SK-N-MC (cell line): ENCODE measurements around the gene POLR1A.

Experiments used
- DNase-seq: peaks from one replicate; pipeline ENCODE4 v3.0.0-alpha.2; 2011; ENCODE audit warnings: low read depth, low spot score
- H3K27ac ChIP-seq: fragments of 200-600 bp; sonication (generic); 2 replicates; pipeline ENCODE4 v1.5.1; 2016; ENCODE audit warnings: mixed run types
- H3K36me3 ChIP-seq: fragments of 200-600 bp; sonication (generic); 2 replicates; pipeline ENCODE4 v1.6.1; 2017; ENCODE audit warnings: antibody characterized with exemption, low read length, mixed read lengths; ENCODE audit not compliant: insufficient read depth
- H3K4me3 ChIP-seq: fragments of 200-600 bp; sonication (generic); 2 replicates; pipeline ENCODE4 v1.5.1; 2016
- H3K9ac ChIP-seq: fragments of 200-600 bp; sonication (generic); 2 replicates; pipeline ENCODE4 v1.8.0; 2017; ENCODE audit warnings: mixed run types, mixed read lengths; ENCODE audit not compliant: insufficient read length
- H3K9me3 ChIP-seq: fragments of 200-600 bp; sonication (generic); 2 replicates; pipeline ENCODE4 v1.6.1; 2017; ENCODE audit warnings: low read depth, mild to moderate bottlenecking, antibody characterized with exemption, low read length, moderate library complexity, mixed read lengths
- EZH2 ChIP-seq: fragments of 200-600 bp; sonication (generic); IDR thresholded peaks from one replicate; pipeline ENCODE4 v1.6.1; 2017; ENCODE audit warnings: antibody characterized with exemption
- FOXP2 ChIP-seq: optimal IDR thresholded peaks from 2 replicates; pipeline ENCODE3; 2011; ENCODE audit warnings: mild to moderate bottlenecking, moderate library complexity; ENCODE audit not compliant: insufficient read depth; ENCODE audit errors: extremely low read length, control extremely low read depth
- POLR2AphosphoS5 ChIP-seq: IDR thresholded peaks from 2 replicates; pipeline ENCODE4 v1.6.1; 2012; ENCODE audit warnings: mild to moderate bottlenecking, low read depth, low read length, borderline replicate concordance

Gene POLR1A

DNA sequence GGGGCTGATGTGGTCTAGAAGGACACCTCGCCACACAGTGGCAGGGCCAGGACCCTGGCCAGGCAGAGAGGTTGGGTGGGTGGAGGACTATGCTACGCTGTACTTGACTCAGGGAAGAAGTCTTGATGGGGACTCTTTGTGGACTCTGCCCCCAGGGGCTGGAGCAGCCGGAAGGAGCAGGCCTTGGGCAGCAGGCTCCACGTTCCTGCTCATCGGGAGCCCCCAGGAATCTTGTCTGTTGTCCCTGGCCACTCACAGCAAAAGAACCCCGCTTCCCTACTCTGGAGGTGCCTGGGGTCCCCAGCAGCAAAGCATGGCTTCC is 79.0 kb downstream of the POLR1A start:
- no peak for DNase-seq
- Histone ChIP-seq H3K4me3 (no peak overlapping the region), H3K9ac (no peak overlapping the region), H3K36me3 (peaks cover 68% of the 10 kb centered on the region; the same call in 1 of the 2 replicates), H3K27ac (no peak overlapping the region), H3K9me3 (no peaks in the 10 kb centered on the region)
- TF ChIP-seq POLR2AphosphoS5 (no peak), EZH2 (no peak), FOXP2 (no peak)

DNA sequence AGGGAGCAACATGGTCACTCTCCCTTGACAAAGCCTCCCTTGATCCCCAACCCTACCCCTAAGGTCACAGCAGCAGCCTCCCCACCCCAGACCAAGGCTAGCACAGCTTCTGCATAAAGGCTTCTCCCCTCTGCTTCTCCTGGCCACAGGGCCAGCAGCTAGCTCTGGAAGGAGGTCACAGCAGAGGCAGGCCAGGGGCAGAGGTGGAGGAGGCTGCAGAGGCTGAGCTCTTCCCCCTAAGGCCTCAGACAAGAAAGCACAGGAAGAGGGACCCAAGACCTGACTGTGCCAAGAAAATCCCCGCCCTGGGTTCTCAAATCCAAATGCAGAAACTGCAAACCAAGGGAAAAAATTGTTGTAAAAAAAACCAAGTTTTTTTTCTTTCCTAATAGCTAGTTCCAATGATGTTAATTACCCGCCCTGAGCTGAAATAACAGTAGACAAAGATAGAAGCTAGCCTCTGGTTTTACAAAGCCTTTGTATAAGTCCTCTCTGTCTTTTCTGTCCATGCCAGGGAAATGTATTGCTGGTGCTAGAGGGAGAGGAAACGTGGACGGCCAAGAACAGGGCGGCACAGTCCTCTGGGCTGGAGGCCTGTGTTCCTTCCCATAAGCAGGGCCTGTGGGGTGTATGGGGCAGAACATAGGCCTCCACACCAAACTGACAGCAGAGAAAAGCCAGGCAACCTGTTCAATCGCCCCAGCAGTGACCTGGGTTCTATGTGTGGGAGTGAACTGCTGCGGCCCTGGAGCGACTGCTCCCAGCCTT is 79.5 kb downstream of the POLR1A start:
- Histone ChIP-seq H3K36me3 (peaks cover 62% of the 10 kb centered on the region; the same call in 1 of the 2 replicates), H3K9me3 (no peaks in the 10 kb centered on the region), H3K27ac (no peak overlapping the region), H3K9ac (no peak overlapping the region), H3K4me3 (no peak overlapping the region)
- TF ChIP-seq EZH2 (no peak), FOXP2 (no peak), POLR2AphosphoS5 (no peak)
- no peak for DNase-seq

DNA sequence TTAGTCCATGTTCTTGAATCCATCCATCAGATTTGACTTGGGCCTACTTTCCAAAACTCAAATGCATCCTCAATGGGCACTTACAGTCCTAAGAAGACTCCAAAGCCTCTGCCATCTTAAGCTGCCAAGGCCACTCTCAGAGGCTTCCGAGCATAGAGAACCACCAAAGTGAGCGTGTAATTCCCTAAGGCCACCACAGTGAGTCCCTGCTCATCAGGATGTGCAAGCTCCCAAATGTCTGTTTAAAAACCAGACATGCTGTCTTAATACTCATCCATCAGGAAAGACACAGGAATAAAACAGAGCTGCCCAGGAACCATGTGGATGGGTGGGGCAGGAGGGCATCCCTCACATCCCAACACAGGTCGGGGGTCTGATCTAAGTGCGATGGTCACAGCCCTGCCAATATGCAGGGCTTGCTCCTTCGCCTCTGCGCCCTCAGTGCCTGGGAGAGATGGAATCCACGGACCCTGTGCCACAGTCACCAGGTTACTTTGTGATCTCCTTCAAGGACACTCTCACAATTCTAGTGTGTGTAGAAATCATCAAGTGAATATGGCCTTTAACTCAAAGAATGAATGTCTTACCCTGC is 80.4 kb downstream of the POLR1A start:
- DNase-seq = no peak
- Histone ChIP-seq H3K36me3 (peaks cover 54% of the 10 kb centered on the region; the same call in 1 of the 2 replicates), H3K9ac (no peak overlapping the region), H3K27ac (no peak overlapping the region), H3K4me3 (no peak overlapping the region), H3K9me3 (no peaks in the 10 kb centered on the region)
- no peak for TF ChIP-seq FOXP2
- no peak for TF ChIP-seq EZH2
- TF ChIP-seq POLR2AphosphoS5 = no peak

DNA sequence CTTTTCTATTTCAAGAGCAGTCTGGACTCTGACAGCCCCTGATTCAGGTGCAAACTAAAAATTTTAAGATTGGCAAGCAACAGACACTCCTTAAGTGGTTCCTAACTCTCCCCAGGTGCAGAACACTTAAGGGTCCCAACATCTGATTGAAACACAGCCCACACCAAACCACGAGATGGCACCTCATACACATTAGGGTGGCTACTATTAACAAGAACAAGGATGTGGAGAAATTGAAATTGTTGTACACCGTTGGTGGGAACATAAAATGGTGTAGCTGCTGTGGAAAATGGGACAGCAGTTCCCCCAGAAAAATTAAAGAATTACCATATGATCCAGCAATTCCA is 82.3 kb downstream of the POLR1A start:
- no peak overlapping the region for H3K4me3 ChIP-seq
- H3K27ac ChIP-seq = no peak overlapping the region
- H3K9ac ChIP-seq = no peak overlapping the region
- DNase-seq = no peak
- peaks cover 36% of the 10 kb centered on the region; the same call in 1 of the 2 replicates for H3K36me3 ChIP-seq
- no peak for TF ChIP-seq POLR2AphosphoS5
- TF ChIP-seq EZH2 = no peak
- no peak for TF ChIP-seq FOXP2
- no peaks in the 10 kb centered on the region for H3K9me3 ChIP-seq

DNA sequence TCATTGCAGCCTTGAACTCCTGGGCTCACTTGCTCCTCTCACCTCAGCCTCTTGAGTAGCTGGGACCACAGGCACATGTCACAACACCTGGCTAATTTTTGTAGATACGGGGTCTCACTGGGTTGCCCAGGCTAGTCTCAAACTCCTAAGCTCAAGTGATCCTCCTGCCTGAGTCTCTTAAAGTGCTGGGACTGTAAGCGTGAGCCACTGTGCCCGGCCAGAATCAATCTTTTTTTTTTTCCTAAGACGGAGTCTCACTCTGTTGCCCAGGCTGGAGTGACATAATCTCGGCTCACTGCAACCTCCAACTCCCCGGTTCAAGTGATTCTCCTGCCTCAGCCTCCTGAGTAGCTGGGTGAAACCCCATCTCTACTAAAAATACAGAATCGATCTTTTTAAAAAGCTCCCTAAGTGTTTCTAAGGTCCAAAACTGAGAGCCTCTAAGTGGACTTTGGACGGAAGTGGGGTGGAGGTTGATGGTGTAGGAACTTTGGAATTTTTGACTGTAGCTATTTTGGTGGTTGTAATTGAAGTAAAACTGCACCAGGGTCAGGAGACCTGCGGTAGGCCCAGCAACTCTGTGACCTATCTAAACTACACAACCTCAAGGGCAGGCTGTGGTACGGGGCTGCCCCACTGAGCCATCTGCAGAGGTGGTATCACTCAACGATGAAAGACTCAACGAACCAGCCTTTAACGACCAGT is 82.9 kb downstream of the POLR1A start:
- TF ChIP-seq EZH2 (no peak), FOXP2 (no peak), POLR2AphosphoS5 (no peak)
- no peaks in the 10 kb centered on the region for H3K9me3 ChIP-seq
- H3K27ac ChIP-seq = no peak overlapping the region

DNA sequence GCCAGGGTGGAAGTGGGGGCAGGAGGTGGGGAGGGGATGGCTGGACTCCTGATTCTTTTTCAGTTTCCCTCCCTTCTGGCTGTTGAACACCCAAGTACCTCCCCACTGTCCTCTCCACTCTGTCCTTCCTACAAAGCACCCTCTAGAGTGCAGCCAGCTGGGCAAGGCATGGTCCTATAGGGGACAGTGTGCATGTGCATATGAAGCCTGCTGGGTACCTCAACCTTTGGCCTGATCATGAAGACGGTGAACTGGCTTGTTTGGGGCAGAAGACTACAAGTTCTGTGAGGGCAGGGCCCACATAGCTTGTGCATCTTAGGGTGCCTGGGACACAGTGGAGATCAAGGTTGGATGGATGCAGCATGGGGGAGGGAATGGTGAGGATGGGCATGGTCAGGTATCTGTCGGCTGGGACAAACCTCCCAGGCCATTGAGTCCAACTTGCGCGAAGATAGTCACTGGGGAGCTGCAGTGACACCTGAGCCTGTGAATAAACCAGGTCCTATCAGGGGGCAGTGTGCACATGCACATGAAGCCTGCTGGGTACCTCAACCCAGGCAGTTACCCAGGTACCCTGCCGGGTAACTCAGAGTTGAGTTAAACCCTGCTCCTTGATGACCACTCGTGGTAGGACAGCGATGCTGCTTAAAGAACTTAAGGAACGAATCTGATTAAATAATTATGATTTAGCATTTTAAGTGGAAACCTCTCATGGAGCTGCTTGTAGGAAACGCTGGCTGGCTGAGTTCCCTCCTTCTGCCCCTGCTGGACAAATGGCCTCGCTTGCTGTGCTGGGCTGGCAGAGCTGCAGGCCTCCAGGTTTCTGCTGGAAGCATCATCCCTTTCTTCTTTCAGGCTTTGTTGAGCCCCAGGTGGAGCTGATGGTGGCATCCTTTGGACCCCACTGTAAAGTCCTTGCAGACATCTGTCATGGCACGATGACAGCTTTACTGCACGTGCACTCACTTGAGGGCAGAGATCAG is 84.0 kb downstream of the POLR1A start:
- Histone ChIP-seq H3K4me3 (no peak overlapping the region), H3K36me3 (peaks cover 19% of the 10 kb centered on the region; the same call in 1 of the 2 replicates), H3K27ac (no peak overlapping the region), H3K9me3 (no peaks in the 10 kb centered on the region), H3K9ac (no peak overlapping the region)
- no peak for DNase-seq
- TF ChIP-seq EZH2 (no peak), FOXP2 (no peak), POLR2AphosphoS5 (no peak)

More for the DNA sequence above, 82.9 kb downstream of the POLR1A start:
- H3K4me3 ChIP-seq = no peak overlapping the region
- H3K36me3 ChIP-seq = peaks cover 30% of the 10 kb centered on the region; the same call in 1 of the 2 replicates
- H3K9ac ChIP-seq = no peak overlapping the region
- no peak for DNase-seq

DNA sequence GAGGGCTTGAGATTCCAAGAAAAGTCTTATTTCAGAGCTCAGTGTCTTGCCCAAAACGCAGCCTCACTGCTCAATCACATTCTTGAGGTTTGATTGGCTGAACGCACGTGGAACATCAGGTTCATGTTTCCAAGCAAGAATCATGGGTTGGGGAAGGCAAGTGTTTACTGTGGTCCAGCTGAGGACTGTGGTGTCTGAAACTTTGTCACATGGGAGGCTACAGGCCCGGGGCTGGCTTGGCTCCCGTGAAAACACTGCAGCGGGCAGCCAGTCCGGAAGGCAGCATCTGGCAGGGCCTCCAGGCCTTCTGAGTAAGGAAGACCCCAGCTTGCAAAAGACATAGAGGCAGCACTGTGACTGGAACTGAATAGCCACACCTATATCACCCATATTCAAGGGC is 84.7 kb downstream of the POLR1A start:
- Histone ChIP-seq H3K36me3 (peaks cover 12% of the 10 kb centered on the region; the same call in 1 of the 2 replicates), H3K9me3 (no peaks in the 10 kb centered on the region), H3K4me3 (no peak overlapping the region), H3K9ac (no peak overlapping the region), H3K27ac (no peak overlapping the region)
- TF ChIP-seq POLR2AphosphoS5 = no peak; the same call in 1 of the 2 replicates
- no peak for TF ChIP-seq FOXP2
- TF ChIP-seq EZH2 = no peak
- DNase-seq = no peak

DNA sequence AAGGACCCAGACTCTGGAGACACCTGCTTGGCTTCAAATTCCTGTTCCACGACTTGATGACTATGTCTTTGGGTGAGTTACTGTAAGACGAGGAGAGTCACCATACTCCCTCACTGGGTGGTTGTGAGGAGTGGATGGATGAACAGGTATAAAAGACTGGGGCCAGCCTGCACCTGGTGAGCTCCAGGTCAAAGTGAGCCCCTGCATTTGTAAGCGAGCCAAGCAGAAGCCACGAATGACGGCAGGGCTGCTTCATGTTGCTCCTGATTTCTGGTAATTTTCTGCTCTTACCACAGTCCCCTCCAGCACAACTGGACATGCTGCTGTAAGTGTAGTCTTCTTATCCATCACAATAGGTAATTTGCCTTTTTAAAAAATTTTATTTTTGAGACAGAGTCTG is 86.6 kb downstream of the POLR1A start:
- no peak for DNase-seq
- H3K36me3 ChIP-seq = no peaks in the 10 kb centered on the region
- H3K4me3 ChIP-seq = no peak overlapping the region
- no peak overlapping the region for H3K9ac ChIP-seq
- H3K27ac ChIP-seq = no peak overlapping the region
- no peak for TF ChIP-seq EZH2
- TF ChIP-seq FOXP2 = no peak
- TF ChIP-seq POLR2AphosphoS5 = no peak
- no peaks in the 10 kb centered on the region for H3K9me3 ChIP-seq
